NCI-H82 (cell line): Measurements from ENCODE around the gene ZNF511.

Source experiments
- DNase-seq: peaks from one replicate; lab custom pipeline; 2025; lab: John Stamatoyannopoulos, UW

The ZNF511 gene

DNA sequence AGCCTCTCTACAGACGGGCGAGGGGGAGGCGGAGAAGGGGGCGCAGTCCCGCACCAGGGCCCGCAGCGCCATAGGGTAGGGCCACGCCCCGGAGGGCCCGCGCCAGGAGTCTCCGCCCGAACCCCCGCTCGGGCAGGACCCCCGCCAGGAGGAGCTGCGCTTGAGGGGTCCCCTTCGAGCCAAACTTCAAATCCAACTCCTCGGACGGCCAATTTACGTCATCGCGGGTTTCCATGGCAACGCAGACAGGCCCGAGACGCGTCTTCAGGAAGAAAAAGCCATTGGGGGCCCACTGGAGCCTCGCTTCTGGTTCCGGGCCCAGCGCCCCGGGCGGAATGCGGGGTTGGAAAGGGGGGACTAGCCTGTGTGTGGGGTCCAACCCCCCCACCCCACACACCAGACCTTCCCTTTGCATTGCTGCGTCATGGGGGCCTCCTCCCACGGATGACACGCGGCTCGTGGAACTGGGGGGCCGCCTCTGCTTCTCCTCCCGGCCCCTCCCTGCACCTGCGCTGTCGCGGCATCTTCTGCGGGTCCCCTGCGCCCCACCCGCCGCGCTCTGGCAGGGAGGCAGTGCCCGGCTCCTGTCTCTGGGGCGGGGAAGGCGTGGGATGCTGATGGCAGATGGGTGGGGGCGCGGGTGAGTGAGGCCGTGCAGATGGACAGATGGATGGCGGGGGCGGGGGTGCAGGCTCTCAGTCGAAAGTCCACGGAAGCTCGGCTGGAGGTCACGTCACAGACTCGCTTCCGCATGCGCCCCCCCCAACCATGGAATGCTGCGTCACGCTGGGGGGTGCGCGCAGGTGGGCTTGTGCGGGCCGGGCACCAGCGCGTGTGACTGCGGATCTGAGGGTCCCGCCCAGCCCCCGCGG, 26.8 kb downstream of the ZNF511 start:
- peak; percentile 48 for DNase-seq

- no peak for DNase-seq
Observed at GRCh38 chr10:133336118-133336576, 27.4 kb downstream of the ZNF511 start.

DNA sequence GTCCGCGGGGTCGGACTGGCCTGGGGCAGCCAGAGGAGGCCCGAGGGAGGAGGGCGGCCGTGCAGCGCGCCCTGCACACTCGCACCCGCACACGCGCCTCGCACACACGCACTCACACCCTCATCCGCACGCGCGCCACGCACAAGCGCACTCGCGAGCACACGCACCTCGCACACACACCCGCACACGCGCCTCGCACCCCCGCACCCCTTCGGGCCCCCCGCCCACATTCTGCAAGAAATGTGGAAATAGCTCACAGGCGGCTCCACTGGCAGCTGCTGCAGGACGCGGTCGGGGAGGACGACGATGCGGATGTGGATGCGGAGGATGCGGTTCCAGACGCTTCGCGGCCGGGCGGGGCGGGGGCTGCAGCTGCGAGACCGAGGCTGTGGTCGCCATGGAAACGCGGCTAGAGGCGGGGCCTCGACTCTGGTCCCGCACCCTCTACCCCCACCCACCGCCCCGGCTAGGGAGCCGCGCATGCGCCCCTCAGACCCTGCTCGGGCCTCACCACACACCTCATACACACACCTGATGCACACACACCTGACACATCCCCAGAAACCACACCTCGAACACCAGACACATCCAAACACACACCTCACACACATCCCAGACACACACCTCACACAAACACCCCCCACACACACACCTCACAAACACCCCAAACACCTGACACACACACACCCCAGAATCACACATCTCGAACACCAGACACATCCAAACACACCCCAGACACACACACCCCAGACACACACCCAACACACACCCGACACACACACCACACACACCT, 28.1 kb downstream of the ZNF511 start, which contains the start of gene CALY:
Gene CALY, minus strand, starts transcription at position 320 of the 793 bp plus-strand sequence. CDS start 7,907 bp downstream, outside the sequence.
- peak; percentile 46 for DNase-seq

DNA sequence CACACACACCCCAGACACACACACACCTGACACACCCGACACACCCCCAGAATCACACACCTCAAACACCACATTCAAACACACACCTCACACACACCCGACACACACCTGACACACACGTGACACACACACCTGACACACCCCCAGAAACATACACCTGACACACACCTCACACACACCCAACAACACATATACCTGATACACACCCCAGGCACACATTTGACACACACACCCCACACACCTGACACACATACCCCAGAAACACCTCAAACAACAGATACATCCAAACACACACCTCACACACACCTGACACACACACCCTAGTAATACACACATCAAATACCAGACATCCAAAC, 28.6 kb downstream of the ZNF511 start:
- no peak for DNase-seq

GRCh38 chr10:133338080-133339071, 29.7 kb downstream of the ZNF511 start:
- DNase-seq = no peak

DNA sequence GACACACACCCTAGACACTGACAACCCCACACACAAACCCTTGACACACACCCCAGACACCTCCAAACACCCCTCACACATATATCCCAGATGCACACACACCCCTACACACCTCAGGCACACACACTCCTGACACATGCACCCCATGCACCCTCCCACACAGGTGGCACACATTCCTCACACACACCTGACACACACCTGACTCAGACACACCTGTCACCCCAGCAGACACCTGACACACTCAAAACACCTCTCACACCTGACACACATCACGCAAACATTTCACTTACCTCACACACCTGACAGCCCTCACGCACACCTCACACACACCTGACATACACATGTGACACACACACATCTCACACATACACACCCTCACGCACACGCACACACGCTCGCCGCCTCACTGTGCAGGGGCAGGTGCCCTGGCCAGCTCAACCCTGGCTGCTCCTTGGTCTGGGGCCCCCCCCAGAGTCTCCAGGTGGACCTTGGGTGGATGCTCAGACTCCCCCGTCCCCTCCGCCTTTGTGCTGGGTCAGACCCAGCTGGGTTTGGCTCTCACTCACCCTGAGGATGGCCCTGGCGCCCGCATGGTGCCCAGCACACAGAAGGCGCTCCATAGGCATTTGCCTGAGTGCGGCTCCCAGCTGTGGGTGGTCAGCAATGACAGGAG, 31.1 kb downstream of the ZNF511 start:
- DNase-seq = no peak

DNA sequence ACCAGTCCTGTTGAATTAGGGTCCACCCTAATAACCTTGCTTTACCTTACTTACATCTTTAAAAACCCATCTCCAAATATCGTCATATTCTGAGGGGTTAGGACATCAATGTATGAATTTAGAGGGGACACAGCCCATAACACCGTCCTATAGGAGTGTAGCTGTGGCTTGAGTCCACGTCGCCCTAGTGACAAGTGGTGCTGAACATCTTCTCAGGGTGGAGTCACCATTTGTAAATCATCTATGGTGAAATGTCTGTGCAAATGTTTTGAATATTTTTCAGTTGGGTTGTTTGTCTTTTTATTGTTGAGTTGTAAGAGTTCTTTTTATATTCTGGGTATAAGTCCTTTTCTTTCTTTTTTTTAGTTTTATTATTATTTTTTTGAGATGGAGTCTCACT, 33.3 kb downstream of the ZNF511 start:
- DNase-seq = no peak

DNA sequence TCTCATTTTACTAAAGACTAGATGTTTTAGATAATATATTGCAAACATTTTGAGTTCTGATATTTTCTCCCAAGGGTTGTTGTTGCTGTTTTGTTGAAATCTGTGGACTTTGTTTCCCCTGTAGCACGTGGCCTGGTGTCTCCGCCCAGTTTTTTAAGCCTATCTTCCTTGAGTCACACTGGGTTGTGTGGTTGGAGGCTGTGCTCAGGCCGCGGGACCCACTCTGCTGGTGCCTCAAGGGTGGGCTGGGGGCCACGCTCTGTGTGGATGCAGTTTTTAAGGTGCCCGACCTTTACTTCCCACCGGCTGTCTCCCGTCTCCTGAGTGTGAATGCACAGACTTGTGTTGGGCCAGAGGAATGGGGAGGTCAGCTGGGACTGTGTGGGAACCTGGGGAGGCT, 34.2 kb downstream of the ZNF511 start:
- no peak for DNase-seq

DNA sequence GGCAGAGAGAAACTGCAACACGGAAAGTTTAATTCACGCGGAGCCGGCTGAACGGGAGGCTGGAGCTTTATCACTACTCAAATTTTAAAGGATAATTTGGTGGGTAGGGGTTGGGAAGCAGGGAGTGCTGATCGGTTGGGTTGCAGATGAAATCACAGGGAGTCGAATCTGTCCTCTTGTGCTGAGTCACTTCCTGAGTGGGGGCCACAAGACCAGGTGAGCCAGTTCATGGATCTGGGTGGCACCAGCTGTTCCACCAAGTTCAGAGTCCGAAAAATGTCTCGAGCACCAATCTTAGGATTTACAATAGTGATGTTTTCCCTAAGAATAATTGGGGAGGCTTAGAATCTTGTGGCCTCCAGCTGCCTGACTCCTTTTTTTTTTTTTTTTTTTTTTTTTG, 34.8 kb downstream of the ZNF511 start:
- DNase-seq = no peak

GRCh38 chr10:133344236-133344635, 35.5 kb downstream of the ZNF511 start:
- no peak for DNase-seq

DNA sequence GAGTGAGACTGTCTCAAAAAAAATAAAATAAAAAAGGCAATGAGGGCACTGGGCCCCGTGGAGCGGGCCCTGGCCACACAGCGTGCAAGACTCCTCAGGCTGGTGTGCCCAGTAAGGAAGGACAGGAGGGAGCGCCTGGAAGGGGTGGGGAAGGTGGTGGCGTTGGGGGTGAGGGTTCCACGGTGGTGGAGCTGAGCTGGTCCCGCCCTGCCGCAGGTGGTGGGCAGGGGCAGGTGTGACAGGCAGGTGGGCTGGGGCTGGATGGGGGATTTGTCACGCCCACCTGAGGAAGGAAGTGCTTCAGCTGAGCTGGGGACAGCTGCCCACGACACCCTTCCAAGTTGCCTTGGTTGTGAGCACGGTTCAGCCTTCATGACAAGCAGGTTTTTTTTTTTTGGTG, 37.7 kb downstream of the ZNF511 start:
- DNase-seq = no peak

DNA sequence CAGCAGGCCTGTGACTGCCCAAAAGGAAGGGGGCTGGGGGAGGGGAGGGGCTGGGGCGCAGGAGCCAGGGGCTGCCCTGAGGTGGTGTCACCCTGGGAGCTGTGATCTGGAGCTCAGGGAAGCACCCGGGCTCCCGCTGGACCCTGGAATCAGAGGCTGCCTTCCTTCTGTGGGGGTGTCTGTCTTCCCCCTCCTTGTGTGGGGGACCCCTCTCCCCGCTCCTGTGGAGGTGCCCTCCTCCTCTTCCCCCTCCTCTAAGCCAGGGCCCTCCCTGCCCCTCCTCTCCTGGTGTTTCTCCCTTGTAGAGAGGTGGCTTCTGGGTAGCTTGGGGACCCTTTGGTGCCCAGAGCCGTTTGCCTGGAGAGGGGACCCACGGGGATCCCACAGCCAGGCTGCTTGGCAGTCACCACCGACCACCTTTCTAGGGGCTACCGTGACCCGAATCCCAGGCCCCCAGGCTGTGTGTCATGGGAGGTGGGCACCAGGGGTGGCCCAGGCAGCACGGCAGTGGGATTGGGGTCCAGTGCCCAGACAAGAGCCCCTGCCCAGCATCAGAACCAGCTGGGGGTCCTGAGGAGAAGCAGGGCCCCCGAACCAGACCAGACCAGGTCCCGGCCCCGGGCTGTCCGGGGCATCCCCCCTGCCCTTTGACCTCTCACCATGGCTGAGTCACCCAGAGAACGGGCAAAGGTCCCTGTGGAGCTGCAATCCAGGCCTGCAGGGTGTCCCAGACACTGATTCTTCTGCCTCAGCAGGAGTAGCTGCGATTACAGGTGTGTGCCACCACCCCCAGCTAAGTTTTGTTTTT, 39.2 kb downstream of the ZNF511 start:
- peak; percentile 25 for DNase-seq

DNA sequence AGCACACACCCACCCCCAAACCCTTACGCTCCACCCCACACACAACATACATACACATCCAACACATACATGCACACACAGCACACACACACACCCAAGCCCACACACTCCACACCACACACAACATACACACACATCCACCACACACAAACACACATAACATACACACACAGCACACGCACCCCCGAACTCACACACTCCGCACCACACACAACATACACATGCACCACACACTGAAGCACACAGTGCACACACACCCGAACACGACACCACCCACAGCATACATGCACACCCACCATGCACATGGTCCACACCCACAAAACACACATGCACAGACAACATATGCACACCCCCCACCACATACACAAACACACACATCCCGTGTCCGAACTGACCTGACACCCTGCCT, 40.5 kb downstream of the ZNF511 start:
- no peak for DNase-seq

DNA sequence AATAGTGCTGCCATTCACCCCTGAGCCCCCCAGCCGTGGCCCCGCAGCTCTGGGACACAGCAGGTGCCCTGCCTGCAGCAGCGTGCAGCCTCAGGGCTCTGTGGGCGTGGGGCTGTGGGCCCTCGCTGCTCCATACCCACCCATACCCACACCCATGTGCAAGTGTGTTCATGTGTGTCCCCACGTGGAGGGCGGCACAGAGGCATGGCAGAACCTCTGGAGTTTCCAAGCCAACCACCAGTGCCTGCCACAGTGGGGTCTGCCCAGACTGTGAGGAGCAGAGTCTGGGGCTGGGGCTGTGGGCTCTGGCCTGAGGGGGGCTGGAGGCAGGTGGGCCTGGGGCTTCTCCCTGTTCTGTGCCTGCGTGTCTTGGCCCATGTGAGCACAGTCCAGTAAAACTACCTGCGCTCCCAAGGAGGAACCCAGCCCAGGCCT, 40.9 kb downstream of the ZNF511 start:
- DNase-seq = no peak

DNA sequence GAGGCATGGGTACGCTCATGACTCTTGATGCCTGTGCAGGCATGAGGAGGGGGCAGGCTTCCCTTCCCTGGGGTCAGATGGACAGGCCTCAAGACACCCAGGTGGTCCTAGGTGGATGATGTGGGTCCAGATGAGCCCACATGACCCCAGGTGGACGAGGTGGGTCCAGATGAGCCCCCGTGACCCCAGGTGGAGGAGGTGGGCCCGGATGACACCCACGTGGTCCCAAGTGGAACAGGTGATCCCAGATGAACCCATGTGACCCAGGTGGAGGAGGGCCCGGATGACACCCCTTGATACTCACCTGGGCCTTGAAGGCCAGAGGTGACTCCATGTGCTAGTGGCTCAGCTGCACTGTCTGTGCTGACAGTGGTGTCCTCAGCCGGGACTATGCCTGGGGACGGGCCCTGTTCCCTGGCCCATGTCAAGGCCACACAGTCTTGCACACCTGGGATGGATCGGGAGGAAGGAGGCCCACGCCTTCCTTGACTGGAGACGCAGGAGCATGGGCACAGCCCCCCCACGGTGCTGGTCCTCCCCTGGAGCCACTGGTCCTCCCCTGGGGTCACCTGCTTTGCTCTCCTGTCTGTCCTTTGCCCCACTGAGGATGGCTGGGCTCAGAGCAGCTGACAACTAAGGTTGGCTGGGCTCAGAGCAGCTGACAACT, 41.7 kb downstream of the ZNF511 start:
- no peak for DNase-seq

GRCh38 chr10:133350950-133351329, 42.2 kb downstream of the ZNF511 start:
- no peak for DNase-seq

DNA sequence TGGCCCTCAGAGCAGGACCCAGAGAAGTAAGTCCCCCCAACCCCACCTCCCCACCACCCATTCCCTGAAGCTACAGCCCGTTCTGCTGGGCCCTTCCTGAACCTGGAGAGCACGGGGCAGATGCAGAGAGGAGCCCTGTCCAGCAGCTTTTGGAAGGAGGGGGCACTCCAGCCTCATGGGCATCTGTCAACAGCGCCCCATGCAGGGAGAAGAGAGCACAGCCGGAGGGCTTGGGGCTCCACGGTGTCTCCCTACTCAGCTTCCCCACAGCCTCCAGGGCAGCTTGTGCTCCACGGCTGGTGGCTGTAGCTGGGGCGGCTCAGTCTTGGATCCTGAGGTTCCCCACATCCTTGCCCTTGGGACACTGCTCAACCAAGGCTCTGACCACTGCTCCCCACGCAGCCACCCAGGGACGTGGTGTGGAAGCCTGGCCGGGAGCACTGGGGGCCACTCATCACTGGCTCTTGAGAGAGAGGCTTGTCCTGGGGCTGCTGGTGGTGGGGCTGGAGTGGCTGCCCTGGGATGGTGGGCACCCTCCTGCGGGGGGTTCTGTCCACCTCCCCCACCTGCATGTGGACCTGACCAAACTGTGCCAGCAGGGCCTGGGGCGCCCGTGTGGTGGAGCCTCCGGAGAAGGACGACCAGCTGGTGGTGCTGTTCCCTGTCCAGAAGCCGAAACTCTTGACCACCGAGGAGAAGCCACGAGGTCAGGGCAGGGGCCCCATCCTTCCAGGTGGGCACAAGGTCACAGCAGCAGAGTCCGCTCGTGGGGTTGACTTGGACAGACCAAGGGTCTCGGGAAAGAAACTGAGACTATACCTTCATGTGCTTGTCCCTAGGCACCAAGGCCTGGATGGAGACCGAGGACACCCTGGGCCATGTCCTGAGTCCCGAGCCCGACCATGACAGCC, 42.9 kb downstream of the ZNF511 start:
- peak; percentile 17 for DNase-seq

- DNase-seq = no peak
Observed at GRCh38 chr10:133353202-133353959, 44.7 kb downstream of the ZNF511 start.
